HG03432 (cell line): Measurements from ENCODE around the gene MX1.
"Not testable (repeated sequence)": the region's sequence is repeated elsewhere in the genome, so short reads cannot be mapped to it uniquely, and the experiment has no call there.

Source experiments
- ATAC-seq: cut with Tn5 transposase; IDR thresholded peaks from one replicate; pipeline ENCODE4 v1.9.1; 2021; ENCODE audit warnings: mild to moderate bottlenecking, moderate library complexity; ENCODE audit not compliant: unreplicated experiment

MX1 gene

DNA sequence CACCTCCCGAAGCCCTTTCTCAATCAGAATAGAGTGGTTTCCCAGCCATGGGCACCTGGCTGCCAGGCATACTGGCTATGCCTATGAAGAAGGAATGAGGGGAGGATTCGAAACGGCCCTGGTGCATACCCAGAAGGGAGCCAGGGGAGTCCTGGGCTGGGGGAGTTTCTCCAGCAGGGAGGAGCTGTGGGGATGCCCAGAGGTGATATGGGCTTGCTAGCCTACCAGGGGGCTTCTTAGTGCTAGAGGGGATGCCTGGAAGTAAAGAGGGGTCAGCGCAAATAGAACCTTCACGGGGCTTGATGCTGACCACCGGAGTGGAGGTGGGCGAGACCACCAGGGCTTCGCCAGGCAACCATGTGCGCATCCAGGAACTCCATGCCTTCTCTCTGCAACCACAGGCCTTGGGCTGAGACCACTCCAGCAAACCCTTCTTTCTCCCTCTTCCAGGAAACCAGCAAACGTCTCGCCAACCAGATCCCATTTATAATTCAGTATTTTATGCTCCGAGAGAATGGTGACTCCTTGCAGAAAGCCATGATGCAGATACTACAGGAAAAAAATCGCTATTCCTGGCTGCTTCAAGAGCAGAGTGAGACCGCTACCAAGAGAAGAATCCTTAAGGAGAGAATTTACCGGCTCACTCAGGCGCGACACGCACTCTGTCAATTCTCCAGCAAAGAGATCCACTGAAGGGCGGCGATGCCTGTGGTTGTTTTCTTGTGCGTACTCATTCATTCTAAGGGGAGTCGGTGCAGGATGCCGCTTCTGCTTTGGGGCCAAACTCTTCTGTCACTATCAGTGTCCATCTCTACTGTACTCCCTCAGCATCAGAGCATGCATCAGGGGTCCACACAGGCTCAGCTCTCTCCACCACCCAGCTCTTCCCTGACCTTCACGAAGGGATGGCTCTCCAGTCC, 18.2 kb upstream of the MX1 start:
- ATAC-seq, result no peak

DNA sequence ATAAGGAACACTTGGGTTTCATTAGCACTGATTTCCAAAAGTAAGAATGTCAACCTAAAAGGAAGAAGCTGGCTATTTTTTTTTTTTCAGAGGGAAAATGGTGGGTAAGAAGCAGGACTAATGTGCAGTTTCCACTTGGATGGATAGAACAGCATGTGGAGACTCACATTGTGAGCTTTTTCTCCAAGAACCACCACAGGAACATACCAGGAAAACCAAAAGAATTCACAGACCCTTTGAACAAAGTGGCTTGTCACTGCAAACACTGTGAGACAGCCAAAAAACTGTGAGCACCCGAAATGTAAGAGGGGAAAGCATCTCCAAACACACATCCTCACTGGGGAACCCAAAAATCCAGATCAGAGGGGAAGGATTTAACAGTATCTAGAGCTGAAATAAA, 15.7 kb upstream of the MX1 start:
- no peak for ATAC-seq

DNA sequence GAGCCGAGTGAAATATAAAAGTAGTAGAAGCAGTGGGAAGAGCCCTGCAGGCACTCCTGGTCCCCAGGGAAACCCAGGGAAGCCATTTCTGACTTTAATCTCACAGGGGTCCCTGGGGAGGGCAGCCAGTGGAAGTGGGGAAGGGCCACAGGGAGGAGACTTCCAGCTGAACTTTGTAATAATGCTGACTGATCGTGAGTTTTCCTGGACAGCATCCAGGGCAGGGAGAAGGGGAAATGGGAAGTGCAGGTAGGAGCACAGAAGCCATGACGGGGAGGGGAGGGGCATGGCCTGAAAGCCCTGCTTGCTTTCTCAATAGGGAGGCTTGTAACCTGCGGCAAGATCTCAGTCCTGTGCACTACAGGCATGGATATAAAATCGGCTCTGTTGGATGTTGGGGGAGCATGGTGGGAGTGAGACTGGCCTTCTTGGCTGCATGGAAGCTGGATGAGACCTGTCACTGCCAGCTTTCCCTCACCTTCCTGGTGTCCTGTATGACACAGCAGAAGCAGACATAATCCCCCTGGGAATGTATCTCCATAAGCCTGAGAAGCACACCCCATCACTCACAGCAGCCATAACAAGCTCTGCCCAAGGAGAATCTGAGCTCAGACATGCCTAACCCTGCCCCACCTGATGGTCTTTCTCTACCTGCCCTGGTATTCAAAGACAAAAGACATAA, 15.1 kb upstream of the MX1 start:
- ATAC-seq, result no peak

DNA sequence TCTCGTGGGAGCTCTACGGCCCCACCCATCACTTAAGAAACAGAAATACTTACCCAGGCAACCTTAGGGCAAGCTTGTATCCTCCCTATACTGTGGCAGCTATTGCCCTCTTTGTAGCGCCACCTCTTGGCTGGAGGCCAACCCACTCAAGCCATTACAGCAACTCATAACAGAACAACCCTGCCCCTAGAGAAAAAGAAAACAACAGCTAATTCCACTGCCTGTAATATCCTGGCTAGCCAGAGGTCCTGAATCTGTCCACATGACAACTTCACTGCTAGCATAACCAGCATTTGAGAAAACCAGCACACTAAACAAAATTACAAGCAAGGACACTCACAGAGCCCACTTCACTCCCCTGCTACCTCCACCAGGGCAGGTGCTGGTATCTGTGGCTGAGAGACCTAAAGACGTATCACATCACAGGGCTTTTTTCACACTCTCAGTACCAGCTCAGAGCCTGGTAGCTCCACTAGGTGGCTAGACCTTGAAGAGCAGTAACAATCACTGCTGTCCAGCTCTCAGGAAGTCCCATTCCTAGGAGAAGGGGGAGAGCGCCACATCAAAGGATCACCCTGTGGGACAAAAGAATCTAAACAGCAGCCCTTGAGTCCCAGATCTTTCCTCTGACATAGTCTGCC, 14.5 kb upstream of the MX1 start:
- ATAC-seq, result peak; percentile 47

DNA sequence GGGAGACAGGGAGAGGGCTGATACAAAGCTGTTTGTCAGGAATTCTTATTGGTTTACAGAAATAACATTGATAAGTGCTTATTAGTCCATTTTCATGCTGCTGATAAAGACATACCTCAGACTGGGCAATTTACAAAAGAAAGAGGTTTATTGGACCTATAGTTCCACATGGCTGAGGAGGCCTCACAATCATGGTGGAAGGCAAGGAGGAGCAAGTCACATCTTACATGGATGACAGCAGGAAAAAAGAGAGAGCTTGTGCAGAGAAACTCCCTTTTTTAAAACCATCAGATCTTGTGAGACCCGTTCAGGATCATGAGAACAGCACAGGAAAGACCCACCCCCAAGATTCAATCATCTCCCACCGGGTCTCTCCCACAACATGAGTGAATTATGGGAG, 8.5 kb upstream of the MX1 start:
- not testable (repeated sequence) for ATAC-seq

DNA sequence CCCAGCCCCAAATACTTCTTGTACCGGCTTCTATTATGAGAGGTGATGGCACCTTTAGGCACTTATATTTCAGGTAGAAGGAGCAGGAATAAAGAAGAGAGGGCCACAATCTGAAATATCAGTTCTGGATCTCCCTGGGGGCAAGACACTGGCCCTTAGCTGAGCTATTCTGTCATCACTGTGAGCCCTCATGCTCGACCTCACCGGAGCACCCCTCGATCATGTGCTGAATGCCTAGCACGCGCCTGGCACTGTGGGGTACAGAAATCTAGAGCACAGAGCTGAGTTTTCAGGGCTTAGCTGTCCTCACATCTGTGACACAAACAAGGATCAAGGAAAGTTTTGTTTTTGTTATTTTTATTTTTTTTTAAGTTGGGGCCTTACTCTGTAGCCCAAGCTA, 7.6 kb upstream of the MX1 start:
- ATAC-seq, result no peak

DNA sequence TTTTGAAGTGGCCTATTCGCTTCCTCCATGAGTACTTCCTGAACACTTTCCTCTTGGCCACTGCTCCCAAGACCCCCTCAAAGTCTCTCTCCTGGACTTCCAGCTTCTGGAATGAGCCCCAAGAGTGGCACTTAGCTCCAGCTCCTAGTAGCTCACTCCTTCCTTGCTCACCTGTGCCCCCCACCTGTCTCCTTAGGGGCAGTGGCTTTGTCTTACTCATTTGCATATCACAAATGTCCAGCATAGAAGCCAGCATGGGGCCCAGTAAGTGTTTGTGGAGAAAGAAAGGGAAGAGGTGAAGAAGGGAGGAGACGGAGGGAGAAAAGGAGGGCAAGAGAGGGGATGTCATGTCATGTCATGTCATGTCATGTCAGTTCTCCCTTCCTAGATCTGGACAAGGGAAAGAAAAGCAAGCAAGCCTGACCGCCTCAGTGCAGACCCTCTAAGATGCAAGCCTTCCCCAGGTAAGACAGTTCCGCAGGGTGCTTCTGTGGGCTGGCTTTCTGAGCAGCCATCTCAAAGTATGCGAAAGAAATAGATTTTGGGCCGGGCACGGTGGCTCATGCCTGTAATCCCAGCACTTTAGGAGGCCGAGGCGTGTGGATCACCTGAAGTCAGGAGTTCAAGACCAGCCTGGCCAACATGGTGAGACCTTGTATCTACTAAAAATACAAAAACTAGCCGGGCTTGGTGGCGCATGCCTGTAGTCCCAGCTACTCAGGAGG, 6.9 kb upstream of the MX1 start:
- no peak for ATAC-seq

DNA sequence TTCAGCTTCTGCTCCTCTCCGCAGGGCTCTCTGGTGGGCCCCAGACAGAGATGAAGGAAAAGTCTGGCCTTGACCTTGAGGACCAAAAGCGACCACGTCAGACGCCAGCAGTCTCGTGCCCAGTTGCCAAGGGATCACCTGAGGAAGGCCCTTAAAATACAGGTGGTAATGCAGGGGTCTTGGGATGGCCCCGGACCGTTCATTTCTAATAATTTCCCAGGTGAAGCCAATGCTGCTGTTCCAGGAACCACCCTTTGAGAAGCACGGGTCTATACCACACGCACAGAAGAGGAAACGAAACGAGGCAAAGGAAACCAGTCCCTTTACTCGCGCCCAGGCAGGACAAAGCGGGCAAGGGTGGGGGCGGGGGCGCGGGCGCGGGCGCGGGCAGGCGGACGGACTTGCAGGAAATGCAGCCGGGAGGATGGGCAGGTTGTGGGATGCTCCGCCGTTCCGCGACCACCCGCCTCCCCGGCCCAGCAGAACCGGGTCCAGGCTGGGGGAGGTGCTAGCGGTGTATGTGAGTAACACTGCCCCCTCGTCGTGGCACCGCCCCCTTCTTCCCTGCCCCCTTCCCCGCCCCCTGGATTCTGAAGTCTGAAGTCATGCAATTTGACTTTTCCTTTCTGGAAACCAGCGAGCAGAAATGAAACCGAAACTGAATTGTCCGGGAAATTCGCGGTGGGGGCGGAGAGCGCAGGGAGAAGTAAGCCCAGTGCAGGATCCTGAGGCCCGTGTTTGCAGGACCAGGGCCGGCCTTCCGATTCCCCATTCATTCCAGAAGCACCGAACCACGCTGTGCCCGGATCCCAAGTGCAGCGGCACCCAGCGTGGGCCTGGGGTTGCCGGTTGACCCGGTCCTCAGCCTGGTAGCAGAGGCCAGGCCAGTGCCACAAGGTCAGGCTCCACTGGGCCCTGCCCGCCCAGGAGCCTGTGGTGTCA, 5.8 kb upstream of the MX1 start:
- ATAC-seq, result peak; percentile 86

DNA sequence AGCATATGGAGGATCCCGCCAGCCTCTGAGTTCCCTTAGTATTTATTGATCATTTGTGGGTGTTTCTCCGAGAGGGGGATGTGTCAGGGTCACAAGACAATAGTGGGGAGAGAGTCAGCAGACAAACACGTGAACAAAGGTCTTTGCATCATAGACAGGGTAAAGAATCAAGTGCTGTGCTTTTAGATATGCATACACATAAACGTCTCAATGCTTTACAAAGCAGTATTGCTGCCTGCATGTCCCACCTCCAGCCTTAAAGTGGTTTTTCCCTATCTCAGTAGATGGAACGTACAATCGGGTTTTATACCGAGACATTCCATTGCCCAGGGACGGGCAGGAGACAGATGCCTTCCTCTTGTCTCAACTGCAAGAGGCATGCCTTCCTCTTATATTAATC, 5.0 kb upstream of the MX1 start:
- ATAC-seq, result not testable (repeated sequence)

DNA sequence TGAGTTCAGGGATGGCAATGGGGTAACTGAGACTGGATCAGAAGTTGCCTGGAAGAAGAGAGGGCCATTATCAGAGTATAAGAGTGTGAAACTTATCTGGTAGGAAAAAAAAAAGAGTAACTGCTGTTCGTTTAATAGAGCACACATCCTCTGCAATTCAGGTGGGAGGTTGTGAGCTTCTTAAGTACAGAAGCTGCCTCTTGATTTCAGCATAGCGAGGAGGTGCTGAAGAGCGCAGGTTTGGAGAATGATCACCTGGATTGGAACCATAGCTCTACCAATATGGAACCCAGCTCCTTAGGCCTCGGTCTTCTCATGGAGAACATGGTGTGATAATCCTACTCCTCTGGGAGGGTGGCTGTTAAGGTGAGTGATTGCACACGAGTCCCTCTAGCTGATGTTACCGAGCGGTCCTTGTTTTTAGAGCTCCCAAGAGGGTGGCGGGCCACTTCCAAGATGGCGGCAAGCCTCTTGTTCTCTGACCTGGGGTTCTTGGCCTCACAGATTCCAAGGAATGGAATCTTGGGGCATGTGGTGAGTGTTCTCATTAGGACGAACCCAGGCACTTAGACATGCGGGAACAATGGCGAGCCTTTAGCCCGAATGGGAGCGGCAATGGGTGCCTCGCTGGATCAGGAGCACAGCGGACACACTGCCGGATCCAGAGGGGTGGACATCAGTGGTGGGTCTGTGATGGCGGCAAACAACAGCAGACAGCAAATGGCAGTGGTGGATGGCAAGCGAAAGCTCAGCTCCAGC, 3.3 kb upstream of the MX1 start:
- ATAC-seq, result no peak

DNA sequence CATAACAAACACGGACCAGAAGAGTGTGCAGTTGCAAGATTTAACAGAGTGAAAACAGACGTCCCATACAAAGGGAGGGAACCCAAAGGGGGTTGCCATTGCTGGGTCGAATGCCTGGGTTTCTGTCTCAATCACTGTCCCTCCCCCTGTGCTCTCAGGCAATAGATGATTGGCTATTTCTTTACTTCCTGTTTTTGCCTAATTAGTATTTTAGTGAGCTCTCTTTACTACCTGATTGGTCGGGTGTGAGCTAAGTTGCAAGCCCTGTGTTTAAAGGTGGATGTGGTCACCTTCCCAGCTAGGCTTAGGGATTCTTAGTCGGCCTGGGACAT, 2.8 kb upstream of the MX1 start:
- not testable (repeated sequence) for ATAC-seq

DNA sequence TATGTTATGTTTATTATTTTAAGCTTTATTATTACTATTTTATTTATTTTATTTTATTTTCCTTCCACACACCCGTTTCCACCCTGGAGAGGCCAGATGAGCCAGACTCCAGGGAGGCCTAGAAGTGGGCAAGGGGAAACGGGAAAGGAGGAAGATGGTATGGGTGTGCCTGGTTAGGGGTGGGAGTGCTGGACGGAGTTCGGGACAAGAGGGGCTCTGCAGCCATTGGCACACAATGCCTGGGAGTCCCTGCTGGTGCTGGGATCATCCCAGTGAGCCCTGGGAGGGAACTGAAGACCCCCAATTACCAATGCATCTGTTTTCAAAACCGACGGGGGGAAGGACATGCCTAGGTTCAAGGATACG, 468 bp upstream of the MX1 start:
- ATAC-seq, result peak; percentile 9

DNA sequence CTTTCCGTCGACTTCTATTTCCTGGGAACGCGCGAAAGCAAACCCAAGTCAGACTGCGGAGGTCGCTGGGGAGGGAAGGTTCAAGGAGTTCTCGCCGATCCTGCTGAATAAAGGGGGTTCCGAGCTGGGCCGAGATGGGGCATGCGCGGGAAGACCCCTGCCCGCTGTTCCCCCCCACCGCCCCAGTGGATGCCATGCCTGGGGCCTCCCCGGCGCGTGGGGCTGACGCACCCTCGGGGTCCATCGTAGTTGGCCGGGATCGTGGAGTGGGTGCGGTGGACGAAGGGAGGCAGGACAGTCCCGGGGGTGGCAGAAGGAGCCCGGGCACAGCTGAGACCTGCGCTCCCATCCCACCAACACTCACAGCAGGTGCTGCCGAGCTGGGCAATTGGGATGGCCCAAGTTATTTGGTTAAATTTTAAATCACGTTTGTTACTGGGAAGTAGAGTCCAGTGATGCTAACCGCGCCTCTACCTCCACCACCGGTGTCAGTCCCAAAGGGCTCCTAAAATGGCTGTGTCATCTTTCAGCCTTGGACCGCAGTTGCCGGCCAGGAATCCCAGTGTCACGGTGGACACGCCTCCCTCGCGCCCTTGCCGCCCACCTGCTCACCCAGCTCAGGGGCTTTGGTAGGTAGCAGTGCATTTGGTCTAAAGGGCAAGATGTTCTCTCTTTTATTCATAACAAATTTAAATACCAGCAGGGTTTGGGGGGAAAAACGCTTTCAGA, 801 bp downstream of the MX1 start:
- ATAC-seq, result peak; percentile 3

DNA sequence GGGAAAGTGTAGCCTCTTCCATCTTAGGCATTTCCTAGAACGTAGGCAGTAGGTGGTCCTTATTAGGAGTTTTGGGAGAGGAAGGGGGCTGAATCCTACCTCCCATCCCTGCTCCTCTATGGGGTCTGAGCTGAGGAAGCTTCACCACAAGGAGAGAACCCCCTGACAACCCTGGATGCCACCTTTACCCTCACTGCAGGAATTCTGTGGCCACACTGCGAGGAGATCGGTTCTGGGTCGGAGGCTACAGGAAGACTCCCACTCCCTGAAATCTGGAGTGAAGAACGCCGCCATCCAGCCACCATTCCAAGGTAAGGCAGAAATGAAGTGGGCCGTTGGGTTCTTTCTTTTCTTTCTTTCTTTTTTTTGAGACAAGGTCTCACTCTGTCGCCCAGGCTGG, 1.5 kb downstream of the MX1 start:
- ATAC-seq, result no peak

DNA sequence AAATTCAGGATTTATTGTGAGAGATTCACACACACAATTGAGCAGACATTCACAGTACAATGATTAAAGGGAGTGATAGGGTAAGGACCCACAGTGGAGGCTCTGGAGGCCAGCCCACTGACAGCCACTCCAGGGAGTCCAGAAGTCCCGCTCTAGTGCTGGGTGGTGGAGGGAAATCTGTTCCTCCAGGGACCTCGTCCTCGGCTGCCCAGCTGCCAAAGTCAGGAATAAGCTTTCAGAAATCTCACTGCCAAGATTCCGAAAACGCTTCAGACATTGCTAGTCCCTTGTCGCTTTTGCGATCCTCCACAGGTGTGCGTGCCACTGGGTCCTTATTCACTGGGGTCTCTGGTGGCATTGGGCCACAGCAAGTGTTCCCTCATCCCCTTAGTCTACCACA, 2.3 kb downstream of the MX1 start:
- ATAC-seq, result no peak

DNA sequence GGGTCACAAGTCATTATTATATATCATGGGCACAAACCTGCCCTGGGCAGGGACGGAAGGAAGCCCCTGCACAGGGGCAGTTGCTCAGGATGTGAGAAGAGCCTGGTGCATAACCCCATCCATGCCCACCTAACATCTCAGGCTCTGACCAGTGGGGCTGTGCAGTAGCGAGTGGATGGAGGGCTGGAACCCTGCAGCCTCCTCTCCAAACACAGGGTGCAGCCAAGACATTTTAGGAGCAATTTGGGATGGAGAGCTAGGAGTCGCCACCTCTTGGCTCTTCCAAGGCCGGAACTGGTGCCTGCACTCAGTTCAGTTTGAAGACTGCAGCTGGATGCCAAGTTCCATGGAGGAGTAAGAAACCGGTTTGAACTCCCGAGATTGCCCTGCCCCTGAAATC, 2.8 kb downstream of the MX1 start:
- no peak for ATAC-seq

DNA sequence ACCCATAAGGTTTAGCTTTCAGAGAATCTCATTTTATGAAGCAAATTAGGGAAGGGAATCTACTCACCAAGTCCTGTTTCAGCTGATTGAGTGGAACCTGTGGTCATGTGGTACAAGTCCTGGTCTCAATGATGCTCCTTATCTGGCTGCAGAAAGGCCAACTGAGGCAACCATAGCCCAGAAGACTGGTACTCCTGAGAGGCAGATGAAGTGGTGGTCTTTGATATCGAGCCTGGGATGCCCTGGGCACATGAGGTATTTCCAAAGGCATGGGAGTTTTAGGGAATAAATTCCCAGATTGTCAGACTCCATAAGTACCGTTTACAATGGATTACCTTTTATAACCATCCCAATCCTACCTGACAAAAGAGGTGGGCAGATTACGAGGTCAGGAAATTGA, 3.3 kb downstream of the MX1 start:
- no peak for ATAC-seq

DNA sequence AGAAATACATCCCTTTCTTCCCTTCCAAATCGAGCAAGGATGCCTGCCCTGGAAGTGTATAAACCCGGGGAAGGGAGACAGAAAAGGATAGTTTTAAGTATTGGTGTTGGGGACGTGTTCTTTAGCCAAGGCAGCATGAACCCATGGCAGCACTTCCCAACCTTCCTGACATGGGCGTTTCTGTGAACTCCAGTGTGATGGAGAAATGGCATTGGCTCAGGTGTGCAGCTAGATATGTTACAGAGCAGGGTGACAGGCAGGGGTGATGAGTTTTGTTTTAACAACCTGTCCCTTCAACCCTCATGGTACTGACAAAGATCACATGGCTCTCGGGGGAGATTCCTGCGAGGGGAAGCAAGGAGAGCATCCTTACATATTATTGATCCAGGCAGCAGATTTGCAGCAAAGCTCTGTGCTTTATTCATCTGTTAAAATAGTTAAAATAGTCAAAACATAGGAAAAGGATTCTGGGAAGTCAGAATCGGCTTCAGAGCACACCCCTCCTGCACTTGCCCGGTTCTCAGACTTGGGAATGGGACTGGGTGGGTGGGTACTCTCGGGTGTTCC, 4.0 kb downstream of the MX1 start:
- ATAC-seq, result no peak
